CD4-positive, alpha-beta T cell treated with Interferon gamma for 1 hour (primary cell): ENCODE measurements around the gene EFTUD2.
A peak's percentile ranks its signal among the peaks of the same experiment; 100 is the strongest.
"Not testable (repeated sequence)": the region's sequence is repeated elsewhere in the genome, so short reads cannot be mapped to it uniquely, and the experiment has no call there.

Source experiments
- DNase-seq: peaks from one replicate; pipeline ENCODE4 v3.0.0-alpha.2; 2020

Gene EFTUD2

DNA sequence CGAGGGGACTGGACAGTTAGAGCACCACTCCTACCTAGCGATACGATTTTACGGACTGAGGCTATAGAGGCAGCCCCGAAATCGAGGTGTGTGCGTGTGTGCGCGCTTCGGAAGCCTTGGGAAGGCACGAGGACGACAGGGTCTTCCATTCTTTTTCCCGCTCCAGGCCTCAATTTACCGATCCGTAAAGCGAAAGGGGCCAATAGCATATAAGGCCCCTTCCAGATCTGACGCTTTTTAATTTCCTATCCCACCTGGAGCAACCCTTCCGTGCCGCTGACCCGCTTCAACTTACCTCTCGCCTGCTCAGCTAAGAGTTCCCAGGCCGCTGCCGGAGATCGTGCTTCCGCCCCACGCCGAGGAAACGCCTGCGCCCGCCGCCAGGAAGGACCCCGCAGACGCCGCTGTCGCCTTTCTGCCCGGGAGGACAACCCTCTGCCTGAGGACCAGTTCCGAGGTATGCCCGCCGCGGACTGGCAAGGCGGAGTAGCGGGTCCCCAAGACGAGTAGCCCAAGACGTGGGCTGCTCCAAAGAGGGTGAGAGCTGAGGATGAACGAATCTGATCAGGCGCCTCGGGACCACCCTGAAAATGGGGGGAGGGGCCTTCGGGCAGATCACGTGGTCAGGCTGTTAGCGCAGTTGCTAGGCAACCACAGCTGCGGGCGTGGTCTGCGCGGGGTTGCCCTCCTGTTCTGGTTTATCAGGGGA, at the start of gene EFTUD2:
EFTUD2 (minus strand) TSS at position 372 of the 709 bp plus-strand sequence. CDS start 4,924 bp downstream, outside the sequence.
- DNase-seq, result peak; percentile 91

DNA sequence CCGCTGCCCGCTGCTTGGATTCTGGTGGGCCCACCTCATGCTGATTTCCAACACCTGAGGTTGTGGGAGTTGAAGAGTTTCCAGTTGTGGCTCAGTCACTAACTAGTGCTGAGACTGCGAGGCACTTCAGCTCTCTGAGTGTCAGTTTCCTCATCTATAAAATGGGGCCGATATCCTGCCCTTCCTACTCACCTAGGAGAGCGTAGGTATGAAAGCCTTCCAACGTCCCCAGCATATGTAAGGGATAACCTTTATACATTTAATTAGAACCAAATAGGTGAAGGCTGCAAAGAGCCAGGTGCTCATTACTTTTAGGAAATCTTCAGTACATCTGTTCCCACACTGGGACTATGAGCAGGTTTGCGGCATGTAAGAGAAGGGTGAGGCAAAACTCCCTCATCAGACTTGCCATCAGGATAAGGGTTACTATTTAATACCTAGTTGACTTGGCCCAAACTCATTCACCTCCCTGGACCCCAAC, 49.1 kb upstream of the EFTUD2 start:
- no peak for DNase-seq

DNA sequence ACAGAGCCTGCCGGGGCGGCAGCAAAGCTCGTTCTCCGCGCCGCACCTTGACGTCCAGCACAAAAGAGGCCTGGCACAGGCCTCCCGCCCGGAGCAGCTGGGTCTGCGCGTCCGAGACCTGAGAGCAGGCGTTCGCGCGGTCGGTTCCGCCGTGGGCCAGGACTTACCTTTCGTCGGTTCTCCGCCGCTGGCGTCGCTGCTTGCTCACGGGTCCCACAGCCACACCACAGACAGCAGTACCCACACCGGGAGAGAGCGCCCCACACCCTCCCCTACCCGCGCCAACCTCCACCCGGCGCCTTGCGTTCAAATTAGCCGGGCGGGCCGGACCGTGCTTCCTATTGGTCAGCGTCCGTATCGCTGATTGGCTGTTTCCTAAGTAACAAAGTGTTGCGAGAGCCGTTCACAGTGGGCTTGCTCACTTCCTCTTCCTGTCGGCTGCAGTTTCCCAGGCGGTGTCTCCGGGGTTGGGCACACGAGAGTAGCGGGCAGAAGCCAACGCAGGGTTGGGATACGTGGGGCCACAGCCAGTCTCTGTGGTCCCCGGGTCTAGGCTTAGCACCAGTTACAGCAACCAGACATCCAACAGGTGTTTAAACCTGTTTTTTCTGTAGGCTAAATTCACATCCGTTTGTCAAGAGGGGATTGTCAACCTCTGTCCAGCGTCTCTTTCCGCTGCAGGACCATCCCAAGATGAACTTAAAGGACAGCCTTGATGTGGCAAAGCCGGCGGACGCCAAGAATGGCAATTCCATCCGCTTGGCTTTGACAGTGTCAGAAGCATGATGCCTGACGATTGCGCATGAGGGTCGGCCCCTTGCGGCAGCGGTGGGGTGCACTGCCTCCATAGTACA, 48.4 kb upstream of the EFTUD2 start, which contains the start of gene KIF18B:
KIF18B (minus strand) TSS at position 313 of the 854 bp plus-strand sequence. CDS start 11,429 bp downstream, outside the sequence.
- peak; percentile 89 for DNase-seq

DNA sequence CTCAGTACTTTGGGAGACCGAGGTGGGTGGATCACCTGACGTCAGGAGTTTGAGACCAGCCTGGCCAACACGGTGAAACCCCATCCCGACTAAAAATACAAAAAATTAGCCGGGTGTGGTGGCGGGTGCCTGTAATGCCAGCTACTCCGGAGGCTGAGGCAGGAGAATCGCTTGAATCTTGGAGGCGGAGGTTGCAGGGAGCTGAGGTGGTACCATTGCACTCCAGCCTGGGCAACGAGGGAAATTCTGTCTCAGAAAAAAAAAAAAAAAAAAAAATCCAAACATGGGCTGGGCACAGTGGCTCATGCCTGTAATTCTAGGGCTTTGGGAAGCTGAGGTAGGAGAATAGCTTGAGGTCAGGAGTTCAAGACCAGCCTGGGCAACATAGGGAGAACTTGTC, 46.4 kb upstream of the EFTUD2 start:
- DNase-seq, result not testable (repeated sequence)

DNA sequence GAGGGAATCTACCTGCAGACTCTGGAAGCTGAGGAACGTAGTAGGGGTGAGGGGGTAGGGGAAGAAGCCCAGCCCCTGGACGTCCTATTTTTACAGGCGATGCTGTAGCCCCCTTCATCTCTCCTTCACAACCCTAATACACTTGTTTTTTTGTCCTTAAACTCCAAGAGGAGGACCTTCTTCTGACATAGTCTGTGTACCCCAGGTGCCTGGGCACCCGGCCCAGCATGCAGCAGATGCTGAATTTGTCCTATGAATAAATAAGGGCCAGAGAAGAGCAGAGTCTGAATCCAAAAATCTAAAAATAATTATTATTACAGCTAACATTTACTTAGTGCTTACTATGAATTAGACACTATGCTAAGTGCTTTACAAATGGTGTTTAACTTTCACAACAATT, 43.2 kb upstream of the EFTUD2 start:
- DNase-seq, result no peak

DNA sequence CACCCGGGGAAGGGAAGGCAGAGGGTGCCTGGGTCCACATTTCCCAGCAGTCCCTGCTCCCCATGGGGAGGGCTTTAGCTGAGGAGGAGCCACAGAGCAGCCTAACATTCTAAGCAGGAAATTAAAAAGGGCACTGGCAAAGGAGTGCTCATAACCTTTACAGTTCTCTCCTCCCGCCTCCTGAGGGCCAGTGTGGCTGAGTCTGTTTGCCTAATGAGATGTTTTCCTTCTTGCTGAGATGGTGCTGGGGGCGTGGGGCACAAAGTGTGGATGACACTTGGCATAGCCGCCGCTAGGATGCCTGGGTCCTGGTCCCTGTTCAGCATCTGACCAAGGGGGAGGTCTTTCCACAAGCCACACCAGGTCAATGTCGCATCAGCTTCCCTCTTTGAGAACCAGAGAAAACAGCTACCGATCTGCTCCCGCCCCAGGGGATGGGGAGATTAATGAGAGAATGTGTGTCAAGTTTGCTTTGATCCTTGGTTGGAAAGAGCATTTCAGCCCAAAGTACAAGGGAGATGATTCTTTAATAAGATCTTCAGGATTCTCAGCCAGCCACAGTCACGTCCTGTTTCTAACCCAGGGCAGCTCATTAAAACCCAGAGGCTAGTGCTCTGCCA, 42.6 kb upstream of the EFTUD2 start:
- DNase-seq, result no peak

DNA sequence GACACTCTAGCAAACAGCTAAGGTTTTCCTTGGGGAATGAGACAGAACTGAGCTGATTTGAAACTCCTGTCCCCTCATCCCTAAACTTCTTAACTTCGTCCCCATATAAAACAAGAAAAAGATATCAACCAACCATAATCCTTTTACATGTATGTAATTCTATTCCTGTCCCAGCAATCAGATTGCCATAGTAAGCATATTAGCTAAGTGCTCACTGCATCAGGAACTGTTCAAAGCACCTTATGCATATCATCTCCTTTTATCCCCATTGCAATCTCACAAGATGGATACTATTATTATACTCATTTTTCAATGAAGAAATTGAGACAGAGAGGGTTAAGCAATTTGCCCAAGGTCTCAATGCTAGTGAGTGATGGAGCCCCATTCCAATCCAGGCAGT, 41.5 kb upstream of the EFTUD2 start:
- DNase-seq, result no peak

DNA sequence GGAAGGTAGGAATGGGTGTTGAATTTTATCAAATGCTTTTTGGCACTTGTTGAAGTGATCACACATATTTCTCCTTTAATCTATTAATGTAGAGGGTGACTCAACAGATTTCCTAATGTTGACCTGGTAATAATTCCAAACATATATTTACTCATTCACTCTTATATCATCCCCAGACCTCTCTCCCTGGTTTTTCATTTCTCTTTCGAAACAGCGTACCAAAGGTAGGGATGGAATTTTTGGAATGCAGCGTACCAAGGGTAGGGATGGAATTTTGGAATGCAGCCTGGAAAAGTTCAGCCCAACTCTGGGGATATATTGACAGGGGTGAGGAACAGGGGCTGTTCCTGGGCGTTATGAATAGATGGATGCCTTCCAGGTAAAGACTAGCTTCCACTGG, 41.1 kb upstream of the EFTUD2 start:
- DNase-seq, result no peak

DNA sequence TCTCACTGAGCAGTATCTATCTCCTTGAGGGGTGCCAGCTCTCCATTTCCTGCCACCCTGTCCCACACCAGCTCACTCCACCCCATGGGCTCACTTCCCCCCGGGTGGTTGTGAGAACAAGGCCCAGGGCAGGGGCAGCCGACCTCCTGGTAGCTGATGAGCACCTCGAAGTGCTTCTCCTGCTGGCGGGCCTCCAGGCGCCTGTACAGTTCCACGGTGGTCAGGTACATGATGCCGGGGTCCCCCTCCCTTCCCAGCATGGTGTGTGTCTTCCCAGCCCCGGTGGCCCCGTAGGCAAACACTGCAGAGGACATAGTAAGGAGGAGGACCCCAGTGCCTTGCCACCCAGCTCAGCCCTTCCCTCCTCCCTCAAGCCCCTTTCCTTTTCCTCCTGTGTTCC, 35.9 kb upstream of the EFTUD2 start:
- no peak for DNase-seq

DNA sequence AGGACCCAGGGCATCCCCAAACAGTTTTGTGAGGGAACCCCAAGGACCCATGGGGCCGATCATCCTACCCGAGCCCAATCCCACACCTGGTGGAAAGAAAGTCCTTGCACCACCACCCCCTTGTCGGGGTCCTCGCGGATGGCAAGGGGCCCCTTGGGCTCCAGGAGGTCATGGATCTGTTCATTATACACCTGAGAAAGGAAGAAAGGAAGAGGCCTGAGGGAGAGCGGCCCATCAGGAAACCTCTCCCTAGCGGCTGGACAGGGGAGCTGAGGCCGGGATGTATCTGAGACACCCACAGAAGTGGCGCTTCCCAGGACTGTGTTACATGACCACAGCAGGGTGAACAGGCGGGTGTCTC, 35.5 kb upstream of the EFTUD2 start:
- no peak for DNase-seq

DNA sequence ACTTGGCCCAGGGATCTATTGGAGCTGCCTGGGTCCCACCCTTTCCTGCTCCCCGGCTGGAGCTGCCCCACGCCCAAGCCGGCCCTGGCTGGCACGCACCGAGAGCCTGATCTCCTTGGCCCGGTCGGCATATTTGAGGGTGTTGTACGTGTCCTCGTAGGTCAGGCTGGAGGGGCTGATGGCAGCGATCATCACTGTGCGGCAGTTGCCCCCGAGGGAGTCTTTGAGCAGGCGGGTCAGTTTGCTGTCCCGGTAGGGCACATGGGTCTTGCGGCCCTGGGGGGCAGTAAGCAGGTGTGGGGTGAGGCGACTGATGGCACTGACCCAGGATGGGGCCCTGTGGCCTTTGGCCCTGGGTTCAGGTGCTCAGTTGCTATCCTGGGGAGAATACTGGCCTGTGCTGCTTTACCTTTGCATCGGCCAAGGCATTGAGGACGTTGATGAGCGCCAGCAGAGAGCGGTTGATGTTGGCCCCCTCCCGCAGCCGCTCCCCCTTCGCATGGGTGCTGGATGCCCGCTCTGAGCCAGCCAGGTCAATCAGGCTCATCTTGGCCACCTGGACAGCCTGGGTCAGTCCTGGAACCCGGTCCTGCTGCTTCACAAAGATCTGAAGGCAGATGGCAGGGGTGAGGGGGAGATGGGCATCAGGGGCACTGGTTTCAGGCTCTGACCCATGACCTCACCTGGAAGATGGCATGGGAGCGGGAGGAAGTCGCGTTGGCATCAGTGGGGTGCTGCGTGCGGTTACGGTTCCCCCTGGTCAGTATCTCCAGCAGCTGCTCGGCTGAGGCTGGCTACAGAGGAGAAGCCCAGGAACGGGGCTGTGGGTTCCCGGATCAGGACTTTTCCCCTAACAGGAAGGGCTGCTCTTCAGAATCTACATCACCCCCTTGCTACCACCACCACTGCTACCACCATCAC, 34.8 kb upstream of the EFTUD2 start:
- DNase-seq, result no peak

DNA sequence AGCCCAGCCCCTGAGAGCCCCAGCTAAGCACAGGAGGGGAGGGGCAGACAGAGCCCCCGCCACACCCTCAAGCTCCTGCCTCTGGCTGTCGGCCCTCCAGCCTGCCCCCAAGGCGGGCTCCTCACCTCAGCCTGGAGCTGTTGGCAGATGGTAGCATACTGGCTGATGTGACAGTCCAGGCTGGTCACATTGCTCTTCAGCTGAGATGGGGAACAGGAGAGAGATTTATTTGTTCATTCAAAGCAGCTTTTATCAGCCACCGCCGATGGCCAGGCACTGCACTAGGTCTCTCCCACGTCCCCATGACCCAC, 33.5 kb upstream of the EFTUD2 start:
- DNase-seq, result no peak

DNA sequence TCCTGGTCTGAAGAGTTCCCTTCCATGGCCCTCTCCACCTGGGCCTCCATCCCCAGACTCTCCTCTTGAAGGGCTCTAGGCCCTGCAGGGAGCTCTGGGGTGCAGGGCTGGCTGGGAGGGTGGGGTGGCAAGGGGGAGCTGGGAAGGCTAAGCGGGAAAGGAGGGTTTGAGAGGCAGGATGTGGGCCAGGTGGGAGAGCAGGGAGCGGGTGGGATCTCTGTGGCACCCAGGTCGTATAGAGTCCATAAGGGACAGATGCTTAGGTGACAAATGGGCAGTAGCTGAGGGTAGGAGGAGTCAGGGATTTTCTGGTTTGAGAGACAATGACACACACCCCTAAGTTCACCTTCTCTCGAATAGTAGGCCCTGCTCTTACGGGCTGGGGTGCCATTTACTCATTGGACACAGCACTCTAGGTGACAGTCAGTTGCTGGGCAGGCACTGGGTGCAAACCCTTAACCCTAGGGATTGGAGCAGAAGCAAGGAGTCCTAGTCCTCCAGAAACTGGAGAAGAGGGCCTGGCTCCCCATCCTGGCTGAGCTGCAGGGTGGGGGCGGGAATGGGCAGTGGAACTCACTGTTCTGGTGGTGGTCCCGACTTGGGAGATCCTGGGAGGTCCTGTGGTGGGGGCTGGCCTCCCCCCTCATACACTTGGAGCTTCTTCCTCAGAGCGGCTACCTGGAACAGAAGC, 33.0 kb upstream of the EFTUD2 start:
- no peak for DNase-seq

DNA sequence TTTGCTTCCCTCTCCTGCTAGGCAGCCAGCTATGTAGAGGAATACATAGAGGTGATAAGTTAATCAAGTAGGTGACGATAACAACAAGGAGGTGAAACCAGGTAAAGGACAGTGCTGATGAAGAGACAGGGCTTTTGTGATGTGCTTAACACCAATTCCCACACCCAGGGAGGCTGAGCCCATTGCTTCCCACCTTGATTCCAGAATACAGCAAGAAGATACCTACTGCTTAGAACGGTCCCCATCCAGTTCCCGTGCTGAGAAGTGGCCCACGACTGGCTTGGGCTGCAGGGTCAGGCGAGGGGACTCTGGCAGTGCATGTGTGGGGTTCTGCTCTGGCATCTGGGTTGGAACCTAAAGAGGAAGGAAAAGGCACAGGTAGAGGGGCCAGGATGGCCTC, 32.1 kb upstream of the EFTUD2 start:
- no peak for DNase-seq

DNA sequence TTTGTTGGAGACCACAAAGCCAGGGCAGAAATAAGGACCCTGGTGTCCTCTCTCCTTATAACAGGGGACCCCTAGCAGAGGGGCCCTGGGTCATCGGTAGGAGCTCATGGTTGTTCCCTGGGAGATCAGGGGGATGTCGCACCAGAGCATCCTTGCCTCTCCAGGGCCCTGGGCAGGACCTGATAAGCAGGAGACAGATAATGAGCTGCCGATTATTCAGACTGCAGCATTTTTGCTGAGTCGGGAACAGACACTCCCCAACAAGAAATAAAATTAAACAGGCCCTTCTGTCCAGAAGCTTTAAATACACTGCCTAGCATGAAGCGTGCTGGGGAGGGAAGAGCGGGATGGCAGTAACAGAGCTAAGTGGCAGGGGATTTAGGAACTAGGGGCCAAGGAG, 31.4 kb upstream of the EFTUD2 start:
- DNase-seq, result no peak

DNA sequence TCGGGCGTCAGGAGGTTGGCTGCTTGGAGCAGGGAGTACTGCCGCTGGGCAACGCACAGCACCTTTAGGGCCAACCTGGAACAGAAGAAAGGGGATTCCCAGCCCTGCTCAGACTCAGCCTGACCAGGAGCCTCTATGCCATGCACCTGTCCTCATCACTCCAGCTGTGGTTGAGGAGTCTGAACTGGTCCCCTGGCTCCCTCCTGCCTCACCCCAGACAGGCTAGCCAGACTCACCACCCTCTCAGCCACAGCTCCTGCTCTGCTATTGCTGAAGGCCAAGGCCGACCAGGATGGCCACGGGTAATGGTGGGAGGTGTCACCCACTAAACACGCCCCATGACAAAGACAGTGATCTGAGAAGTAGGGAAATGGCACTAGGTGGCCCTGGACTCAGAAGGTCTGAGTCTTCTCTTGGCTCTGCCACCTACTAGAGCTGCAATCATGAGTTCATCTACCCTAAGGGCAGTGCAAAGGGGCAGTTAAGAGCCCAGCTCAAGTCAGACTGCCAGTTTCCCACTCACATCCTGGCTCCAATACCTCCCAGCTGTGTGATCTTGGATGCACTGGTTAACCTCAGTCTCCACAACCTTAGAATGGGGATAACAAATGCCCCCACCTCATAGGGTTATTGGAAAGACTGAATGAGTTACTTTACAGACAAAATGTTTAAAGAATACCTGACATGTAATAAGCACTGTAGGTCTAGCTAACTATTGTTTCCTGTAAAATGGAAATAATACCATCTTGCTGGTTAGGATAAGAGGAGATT, 29.9 kb upstream of the EFTUD2 start:
- no peak for DNase-seq

DNA sequence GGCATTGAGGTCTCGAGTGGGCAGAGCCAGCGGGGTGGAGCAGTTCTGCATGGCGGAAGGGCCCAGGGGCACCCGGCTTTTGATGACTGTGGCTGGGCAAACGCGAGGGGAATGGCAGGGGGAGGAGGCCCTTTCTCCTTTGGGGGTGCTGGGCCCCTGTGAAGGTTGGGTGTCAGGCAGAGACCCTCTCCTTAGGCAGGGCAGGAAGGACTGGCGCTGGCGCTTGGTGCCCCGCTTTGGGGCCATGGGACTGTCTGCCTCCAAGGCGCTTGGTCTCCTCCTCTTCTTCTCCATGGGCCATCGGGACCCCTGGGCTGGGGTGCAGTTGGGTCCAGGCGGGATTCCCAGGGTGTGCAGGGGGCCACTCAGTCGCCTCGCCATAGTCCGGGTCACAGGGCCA, 28.9 kb upstream of the EFTUD2 start:
- DNase-seq, result no peak

DNA sequence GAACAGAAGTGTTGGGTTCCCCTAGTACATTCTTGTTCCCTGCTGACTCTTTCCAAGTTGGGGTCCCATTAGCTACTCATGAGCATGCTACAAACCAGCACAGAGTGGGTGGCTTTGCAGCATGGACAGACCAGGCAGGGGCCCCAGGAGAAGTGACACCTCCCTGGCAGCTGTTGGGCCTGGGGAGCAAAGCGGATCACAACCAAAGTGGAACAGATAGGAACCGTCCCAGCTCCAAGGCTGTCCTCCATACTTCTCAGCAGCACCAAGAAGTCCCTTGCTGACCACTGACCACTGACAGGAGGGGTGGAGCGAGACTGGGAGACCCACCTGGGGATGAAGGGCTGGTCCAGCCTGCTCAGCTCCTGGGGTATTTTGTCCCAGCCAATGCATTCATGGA, 28.5 kb upstream of the EFTUD2 start:
- no peak for DNase-seq

DNA sequence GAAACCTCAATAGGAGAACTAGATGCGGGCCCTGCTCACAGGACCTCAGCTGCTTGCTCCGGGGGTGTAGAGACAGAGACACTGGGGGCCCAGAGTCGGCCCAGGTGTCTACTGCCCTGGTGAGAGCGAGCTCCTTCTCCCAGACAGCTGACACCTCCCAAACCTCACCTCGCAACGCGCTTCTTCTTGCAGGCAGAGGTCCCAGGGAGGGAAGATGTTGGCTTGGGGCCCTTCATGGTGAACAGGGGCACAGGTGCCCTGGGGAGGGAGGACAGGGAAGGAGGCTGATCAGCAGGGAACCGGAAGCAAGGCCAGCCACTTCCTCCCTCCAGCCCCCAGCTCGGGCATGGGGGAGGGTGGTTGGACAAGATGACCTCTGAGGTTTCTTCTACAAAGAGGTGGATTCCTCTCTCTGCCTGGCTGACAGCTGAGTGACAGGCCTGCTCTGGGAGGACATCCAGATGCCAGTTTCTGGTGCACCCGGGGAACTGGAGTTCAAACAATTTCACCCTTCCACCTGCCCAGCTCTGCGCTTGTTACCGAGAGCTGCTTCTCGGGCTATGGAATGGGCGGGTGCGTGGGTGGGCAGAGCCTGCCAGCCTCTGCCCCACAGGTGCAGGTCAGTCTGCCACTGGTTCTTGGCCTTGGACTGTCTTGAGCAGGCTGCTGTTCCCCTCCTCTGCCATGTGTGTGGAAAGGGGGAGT, 27.7 kb upstream of the EFTUD2 start:
- DNase-seq, result no peak
